Sigmoid colon (tissue), 7 donors: Measurements from ENCODE around the gene TSPAN1. TPM values are rescaled to one million over a fixed set of nuclear protein-coding genes. Genes with fewer than 3 reads are reported as not detected.

ENCODE experiments used
- DNase-seq: peaks from one replicate; pipeline ENCODE4 v3.0.0-alpha.2; 2019
- H3K27ac ChIP-seq, 4 donors: fragments of 200-600 bp; sonication (generic); one replicate each; pipeline ENCODE4 v1.5.1; 2016 to 2019; ENCODE audit warnings: mild to moderate bottlenecking in 1 of 4
- H3K27me3 ChIP-seq, 3 donors: fragments of 200-600 bp; sonication (generic); one replicate each; pipeline ENCODE4 v1.5.1; 2019; ENCODE audit warnings: mild to moderate bottlenecking in 1 of 3
- H3K36me3 ChIP-seq, 4 donors: fragments of 200-600 bp; sonication (generic); one replicate each; pipeline ENCODE4 v1.5.1; 2016 to 2019
- H3K4me1 ChIP-seq, 4 donors: fragments of 200-600 bp; sonication (generic); one replicate each; pipeline ENCODE4 v1.5.1; 2017 to 2019
- H3K4me3 ChIP-seq, 4 donors: fragments of 200-600 bp; sonication (generic); one replicate each; pipeline ENCODE4 v1.5.1; 2017 to 2019; ENCODE audit warnings: mild to moderate bottlenecking in 2 of 4, moderate library complexity in 1 of 4
- H3K9me3 ChIP-seq, 4 donors: fragments of 200-600 bp in 3 of 4; sonication (generic) in 3 of 4; one replicate each; pipeline versions ENCODE4 v1.5.1 to v1.6.1; 2013 to 2019
- EP300 ChIP-seq, 4 donors: sonication (generic); formaldehyde crosslinking; IDR thresholded peaks; one replicate each; pipeline ENCODE4 v1.6.1; 2017; ENCODE audit warnings: antibody characterized with exemption in 4 of 4
- POLR2A ChIP-seq, 2 donors: fragments of 450-650 bp; IDR thresholded peaks; one replicate each; pipeline ENCODE4 v1.6.1; 2016; ENCODE audit warnings: antibody characterized with exemption in 2 of 2, mild to moderate bottlenecking in 2 of 2, moderate library complexity in 2 of 2
- POLR2AphosphoS5 ChIP-seq, 4 donors: sonication (generic); formaldehyde crosslinking; IDR thresholded peaks; one replicate each; pipeline ENCODE4 v1.6.1; 2017; ENCODE audit warnings: antibody characterized with exemption in 4 of 4
- WGBS, 2 donors: extraction: QIAGEN DNeasy Blood & Tissue Kit; methylation state at CpG; one replicate each; pipeline ENCODE4 v1.1.7; 2013; 5-methylcytosine and 5-hydroxymethylcytosine counted together
- intact Hi-C: fragments of 100-400 bp; cut with DNase I; formaldehyde crosslinking; loops from one replicate; pipeline ENCODE4 v1.15.1; 2023
- polyA plus RNA-seq, 3 donors: library from polyadenylated mRNA; stranded (reverse); fragments of 200-250 nt; gene quantifications; one replicate each; pipeline ENCODE4 v1.2.3, GENCODE V29; 2013
- total RNA-seq, 4 donors: library from RNA; depleted of rRNA; stranded (reverse); fragments of >200 nt; gene quantifications; one replicate each; pipeline ENCODE4 v1.1.0, GENCODE V29; 2016
- TF ChIP-seq, protein P1 (sequence below), 4 experiments: fragments of 450-650 bp in 3 of 4; fragments of 200-600 bp in 1 of 4; IDR thresholded peaks; one replicate each; pipeline ENCODE4 v1.5.1; 2016 to 2019; ENCODE audit warnings: antibody characterized with exemption in 4 of 4, mild to moderate bottlenecking in 3 of 4, moderate library complexity in 2 of 4
- donor health status: healthy with polysubstance abuse.
- donor health status: Bipolar disorder and iron deficiency.
- donor health status: healthy.

Gene TSPAN1
- total and polyA plus RNA-seq, 7 donors: 0.95 to 1,233 (median 8.9) TPM

DNA sequence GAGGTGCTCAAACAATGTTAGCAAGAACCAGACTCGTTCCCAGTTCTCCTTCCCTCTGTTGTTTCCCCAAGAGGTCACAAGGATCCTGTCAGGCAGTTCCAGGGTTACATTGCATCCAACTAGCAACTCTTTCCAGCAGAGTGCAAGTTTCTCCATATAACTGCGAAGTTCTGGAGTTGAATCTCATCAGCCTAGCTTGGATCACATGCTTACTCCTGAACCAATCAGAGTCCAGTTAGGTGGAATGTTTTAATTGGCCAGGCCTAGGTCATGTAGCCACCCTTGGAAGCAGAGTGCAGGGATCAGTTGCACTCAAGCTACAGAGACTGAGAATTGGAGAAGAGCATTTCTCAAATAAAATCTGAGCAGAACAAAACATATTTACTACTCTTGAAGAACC is 26.6 kb upstream of the TSPAN1 start:
- Histone ChIP-seq H3K27me3 (no peaks in the 10 kb centered on the region), H3K4me1 (no peaks in the 10 kb centered on the region), H3K27ac (no peak overlapping the region), H3K9me3 (no peaks in the 10 kb centered on the region), H3K4me3 (no peak overlapping the region), H3K36me3 (no peaks in the 10 kb centered on the region)
- intact Hi-C loops: no loop called here
- no peak for DNase-seq
- WGBS, 2 donors: 66 to 73% methylated on average over 2 of the region's 2 CpGs
- no peak for TF ChIP-seq POLR2AphosphoS5 (IDR thresholded peaks at IDR 0.05)
- TF ChIP-seq, protein P1, sequence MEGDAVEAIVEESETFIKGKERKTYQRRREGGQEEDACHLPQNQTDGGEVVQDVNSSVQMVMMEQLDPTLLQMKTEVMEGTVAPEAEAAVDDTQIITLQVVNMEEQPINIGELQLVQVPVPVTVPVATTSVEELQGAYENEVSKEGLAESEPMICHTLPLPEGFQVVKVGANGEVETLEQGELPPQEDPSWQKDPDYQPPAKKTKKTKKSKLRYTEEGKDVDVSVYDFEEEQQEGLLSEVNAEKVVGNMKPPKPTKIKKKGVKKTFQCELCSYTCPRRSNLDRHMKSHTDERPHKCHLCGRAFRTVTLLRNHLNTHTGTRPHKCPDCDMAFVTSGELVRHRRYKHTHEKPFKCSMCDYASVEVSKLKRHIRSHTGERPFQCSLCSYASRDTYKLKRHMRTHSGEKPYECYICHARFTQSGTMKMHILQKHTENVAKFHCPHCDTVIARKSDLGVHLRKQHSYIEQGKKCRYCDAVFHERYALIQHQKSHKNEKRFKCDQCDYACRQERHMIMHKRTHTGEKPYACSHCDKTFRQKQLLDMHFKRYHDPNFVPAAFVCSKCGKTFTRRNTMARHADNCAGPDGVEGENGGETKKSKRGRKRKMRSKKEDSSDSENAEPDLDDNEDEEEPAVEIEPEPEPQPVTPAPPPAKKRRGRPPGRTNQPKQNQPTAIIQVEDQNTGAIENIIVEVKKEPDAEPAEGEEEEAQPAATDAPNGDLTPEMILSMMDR (IDR thresholded peaks at IDR 0.05): no peak

DNA sequence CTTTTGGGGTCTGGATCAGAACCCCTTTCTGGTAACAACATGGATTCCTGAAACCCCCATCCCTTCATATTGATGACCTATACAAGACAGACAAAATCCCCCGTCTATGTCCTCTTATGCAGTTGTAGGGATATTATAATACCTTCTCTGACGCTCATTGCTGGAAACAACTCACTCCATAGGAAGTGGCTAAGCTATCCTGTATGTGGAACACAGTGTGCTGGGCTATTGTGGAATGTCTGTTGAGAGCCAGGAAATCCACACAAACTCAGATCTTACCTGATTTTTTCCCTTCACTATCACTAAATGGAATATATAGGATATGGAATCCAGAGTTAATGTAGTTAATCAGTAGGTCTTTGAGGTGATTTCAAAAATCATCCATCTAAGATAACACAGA is 24.8 kb upstream of the TSPAN1 start:
- TF ChIP-seq POLR2AphosphoS5 (IDR thresholded peaks at IDR 0.05) (peak in 2 of 4 donors; percentile 17 to 43), EP300 (IDR thresholded peaks at IDR 0.05) (peak in 3 of 4 donors; percentile 4 to 73 (median 44))
- TF ChIP-seq, protein P1 (IDR thresholded peaks at IDR 0.05): no peak
- 94 to 95% methylated on average over 2 of the region's 2 CpGs for WGBS, 2 donors
- Histone ChIP-seq H3K27ac (peak overlapping the region in 1 of 4 donors; percentile 49), H3K4me1 (no peaks in the 10 kb centered on the region), H3K27me3 (no peaks in the 10 kb centered on the region), H3K9me3 (no peaks in the 10 kb centered on the region), H3K4me3 (no peak overlapping the region), H3K36me3 (no peaks in the 10 kb centered on the region)
- intact Hi-C loops: no loop called here
- DNase-seq: no peak

DNA sequence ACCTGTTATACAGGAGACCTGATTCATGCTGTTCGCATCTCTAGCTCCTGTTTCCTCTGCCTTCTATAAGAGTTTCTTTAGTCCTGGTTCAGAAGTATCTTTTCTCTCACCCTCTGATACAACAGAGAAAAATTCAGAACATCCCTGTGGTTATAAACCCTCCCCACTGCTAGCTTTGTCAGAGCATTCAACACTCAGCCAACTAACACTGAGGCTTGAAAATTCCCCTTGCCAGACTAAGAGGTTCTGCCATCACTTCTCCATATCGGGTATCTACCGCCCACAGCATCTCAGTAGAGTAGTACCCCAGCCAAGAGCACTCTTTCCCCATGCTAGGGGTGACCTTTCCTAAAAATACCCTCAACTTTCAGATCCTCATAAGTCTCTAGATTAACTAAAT is 22.9 kb upstream of the TSPAN1 start:
- intact Hi-C loops: no loop called here
- Histone ChIP-seq H3K36me3 (no peaks in the 10 kb centered on the region), H3K4me3 (no peak overlapping the region), H3K9me3 (no peaks in the 10 kb centered on the region), H3K4me1 (no peaks in the 10 kb centered on the region), H3K27me3 (no peaks in the 10 kb centered on the region), H3K27ac (no peak overlapping the region)
- 82 to 94% methylated on average over 3 of the region's 3 CpGs for WGBS, 2 donors
- no peak for DNase-seq
- TF ChIP-seq POLR2A (IDR thresholded peaks at IDR 0.05) (no peak), EP300 (IDR thresholded peaks at IDR 0.05) (no peak), POLR2AphosphoS5 (IDR thresholded peaks at IDR 0.05) (no peak)
- TF ChIP-seq, protein P1 (IDR thresholded peaks at IDR 0.05): no peak

DNA sequence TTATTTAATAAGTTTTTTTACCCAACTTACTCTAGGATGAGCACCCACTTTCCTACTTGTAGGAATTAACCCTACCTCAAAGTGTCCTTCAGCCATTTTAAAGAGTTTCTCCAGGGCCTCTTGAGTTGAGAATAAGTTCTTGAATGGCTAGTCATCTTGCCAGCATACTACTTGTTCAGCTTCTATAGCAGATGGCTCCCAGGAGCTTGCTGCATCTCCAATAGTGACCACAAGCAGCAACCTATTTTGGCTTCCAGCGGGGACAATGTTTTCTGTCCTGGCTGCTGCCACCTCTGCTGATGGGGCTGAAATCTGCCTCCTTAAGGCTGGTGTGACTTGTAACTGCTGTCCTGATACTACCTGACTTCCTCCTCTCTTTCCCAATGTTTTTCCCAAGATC is 21.7 kb upstream of the TSPAN1 start:
- Histone ChIP-seq H3K4me1 (no peaks in the 10 kb centered on the region), H3K4me3 (no peak overlapping the region), H3K27me3 (no peaks in the 10 kb centered on the region), H3K36me3 (no peaks in the 10 kb centered on the region), H3K27ac (no peak overlapping the region), H3K9me3 (no peaks in the 10 kb centered on the region)
- TF ChIP-seq POLR2AphosphoS5 (IDR thresholded peaks at IDR 0.05): no peak
- TF ChIP-seq POLR2A (IDR thresholded peaks at IDR 0.05): no peak
- TF ChIP-seq, protein P1 (IDR thresholded peaks at IDR 0.05): no peak
- TF ChIP-seq EP300 (IDR thresholded peaks at IDR 0.05): no peak
- intact Hi-C loops: no loop called here
- WGBS, 2 donors: 98 to 99% methylated on average over 1 of the region's 1 CpG
- no peak for DNase-seq

DNA sequence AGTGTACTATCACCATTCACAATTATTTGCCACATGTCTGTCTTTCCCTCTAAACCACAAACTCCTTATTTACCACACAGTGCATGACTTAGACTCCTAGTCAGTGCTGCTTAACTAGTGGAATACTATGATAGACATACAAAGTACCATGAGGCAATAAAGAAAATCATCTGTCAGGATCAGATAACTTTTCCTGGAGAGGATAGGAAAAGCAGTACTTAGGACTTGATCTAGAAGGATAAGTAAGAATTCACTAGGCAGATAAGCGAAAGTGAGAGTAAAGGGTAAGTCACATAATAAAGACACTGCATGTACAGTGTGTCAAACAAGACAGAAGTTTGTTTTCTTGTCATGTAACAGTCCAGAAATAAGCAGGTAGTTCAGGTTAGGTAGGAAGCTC is 21.2 kb upstream of the TSPAN1 start:
- H3K36me3 ChIP-seq: no peaks in the 10 kb centered on the region
- no peak overlapping the region for H3K27ac ChIP-seq
- H3K9me3 ChIP-seq: no peaks in the 10 kb centered on the region
- intact Hi-C loops: no loop called here
- no peaks in the 10 kb centered on the region for H3K27me3 ChIP-seq
- no peak overlapping the region for H3K4me3 ChIP-seq
- H3K4me1 ChIP-seq: no peaks in the 10 kb centered on the region
- WGBS, 2 donors: 90 to 97% methylated on average over 1 of the region's 1 CpG
- no peak for TF ChIP-seq POLR2AphosphoS5 (IDR thresholded peaks at IDR 0.05)
- TF ChIP-seq, protein P1 (IDR thresholded peaks at IDR 0.05): no peak
- no peak for TF ChIP-seq POLR2A (IDR thresholded peaks at IDR 0.05)
- TF ChIP-seq EP300 (IDR thresholded peaks at IDR 0.05): no peak
- no peak for DNase-seq
